HepG2 (cell line): ENCODE measurements around the gene TUBB. TPM values are rescaled to one million over a fixed set of nuclear protein-coding genes. Genes with fewer than 3 reads are reported as not detected.

Source experiments
- CC2D1A ChIP-seq: sonication (generic); formaldehyde crosslinking; IDR thresholded peaks from 2 replicates; pipeline ENCODE4 v1.8.1; 2023; ENCODE audit warnings: mild to moderate bottlenecking, missing genetic modification reagents
- ELF3 ChIP-seq: IDR thresholded peaks from 2 replicates; pipeline ENCODE4 v1.6.1; 2016; ENCODE audit warnings: missing genetic modification reagents, missing compliant biosample characterization
- MAFG ChIP-seq: sonication (generic); formaldehyde crosslinking; IDR thresholded peaks from 2 replicates; pipeline ENCODE4 v1.5.1; 2020; ENCODE audit warnings: mild to moderate bottlenecking, missing genetic modification reagents
- MTA1 ChIP-seq: sonication (generic); formaldehyde crosslinking; IDR thresholded peaks from 2 replicates; pipeline ENCODE4 v1.4.0; 2020; ENCODE audit warnings: missing genetic modification reagents, mild to moderate bottlenecking, borderline replicate concordance
- NR2F6 ChIP-seq, 2 experiments: IDR thresholded peaks; 2 replicates each; pipeline ENCODE4 v1.6.1; 2016; ENCODE audit warnings: antibody characterized with exemption in 1 of 2, mild to moderate bottlenecking in 1 of 2
- RAD51 ChIP-seq: fragments of 450-650 bp; IDR thresholded peaks from 2 replicates; pipeline ENCODE4 v1.6.1; 2016; ENCODE audit warnings: borderline replicate concordance
- RXRA ChIP-seq: sonication (generic); formaldehyde crosslinking; IDR thresholded peaks from 2 replicates; pipeline ENCODE4 v1.5.1; 2020; ENCODE audit warnings: missing genetic modification reagents
- ZBTB42 ChIP-seq: sonication (generic); formaldehyde crosslinking; IDR thresholded peaks from 2 replicates; pipeline ENCODE4 v1.5.0; 2020; ENCODE audit warnings: mild to moderate bottlenecking, missing genetic modification reagents
- ZBTB7A ChIP-seq: sonication (generic); formaldehyde crosslinking; IDR thresholded peaks from 2 replicates; pipeline ENCODE4 v1.8.0; 2022; ENCODE audit warnings: mild to moderate bottlenecking, missing genetic modification reagents
- ZFP37 ChIP-seq: sonication (generic); formaldehyde crosslinking; IDR thresholded peaks from 2 replicates; pipeline ENCODE4 v1.4.0; 2020; ENCODE audit warnings: missing genetic modification reagents, borderline replicate concordance
- ZNF543 ChIP-seq: sonication (generic); formaldehyde crosslinking; IDR thresholded peaks from 2 replicates; pipeline ENCODE4 v1.4.0; 2020; ENCODE audit warnings: mild to moderate bottlenecking, missing genetic modification reagents
- ZNF773 ChIP-seq: sonication (generic); formaldehyde crosslinking; IDR thresholded peaks from 2 replicates; pipeline ENCODE4 v1.4.0; 2020; ENCODE audit warnings: missing genetic modification reagents, borderline replicate concordance
- polyA plus RNA-seq, 8 experiments: library from polyadenylated mRNA; depleted of rRNA in 3 of 8; stranded (reverse) in 7 of 8; unstranded in 1 of 8; fragments of >200 nt; fragmentation: Illumina TruSeq in 4 of 8; extraction: Trizol in 4 of 8; gene quantifications; 2 replicates each; pipeline versions ENCODE4 v1.2.1 to v1.2.3, GENCODE V29; 2011 to 2016; ENCODE audit warnings: low read depth in 4 of 8, missing spikeins in 1 of 8, mixed read lengths in 1 of 8; ENCODE audit not compliant: insufficient read depth in 1 of 8
- total RNA-seq, 5 experiments: library from RNA; depleted of rRNA; stranded (reverse); fragments of >200 nt; fragmentation: Illumina TruSeq; extraction: Trizol; gene quantifications; 2 replicates each; pipeline ENCODE4 v1.2.3, GENCODE V29; 2016; ENCODE audit warnings: low read depth in 1 of 5
- TF ChIP-seq, protein P1 (sequence below): sonication (generic); formaldehyde crosslinking; IDR thresholded peaks from 2 replicates; pipeline ENCODE4 v1.4.0; 2020; ENCODE audit warnings: missing genetic modification reagents
- TF ChIP-seq, protein P2 (sequence below): sonication (generic); formaldehyde crosslinking; IDR thresholded peaks from 2 replicates; pipeline ENCODE4 v1.5.0; 2020; ENCODE audit warnings: mild to moderate bottlenecking, missing genetic modification reagents, borderline replicate concordance
- TF ChIP-seq, protein P3 (sequence below): IDR thresholded peaks from 2 replicates; pipeline ENCODE4 v1.6.1; 2012; ENCODE audit warnings: low read depth, low read length, improper control_type of control experiment
- TF ChIP-seq, protein P4 (sequence below): sonication (generic); formaldehyde crosslinking; IDR thresholded peaks from 2 replicates; pipeline ENCODE4 v1.5.0; 2020; ENCODE audit warnings: missing genetic modification reagents

The TUBB gene
- total and polyA plus RNA-seq, 2 of the 13 experiments (the other 11 are each of a cell fraction or from before 2014, with no cell fraction given), result 911 to 1,163 TPM

DNA sequence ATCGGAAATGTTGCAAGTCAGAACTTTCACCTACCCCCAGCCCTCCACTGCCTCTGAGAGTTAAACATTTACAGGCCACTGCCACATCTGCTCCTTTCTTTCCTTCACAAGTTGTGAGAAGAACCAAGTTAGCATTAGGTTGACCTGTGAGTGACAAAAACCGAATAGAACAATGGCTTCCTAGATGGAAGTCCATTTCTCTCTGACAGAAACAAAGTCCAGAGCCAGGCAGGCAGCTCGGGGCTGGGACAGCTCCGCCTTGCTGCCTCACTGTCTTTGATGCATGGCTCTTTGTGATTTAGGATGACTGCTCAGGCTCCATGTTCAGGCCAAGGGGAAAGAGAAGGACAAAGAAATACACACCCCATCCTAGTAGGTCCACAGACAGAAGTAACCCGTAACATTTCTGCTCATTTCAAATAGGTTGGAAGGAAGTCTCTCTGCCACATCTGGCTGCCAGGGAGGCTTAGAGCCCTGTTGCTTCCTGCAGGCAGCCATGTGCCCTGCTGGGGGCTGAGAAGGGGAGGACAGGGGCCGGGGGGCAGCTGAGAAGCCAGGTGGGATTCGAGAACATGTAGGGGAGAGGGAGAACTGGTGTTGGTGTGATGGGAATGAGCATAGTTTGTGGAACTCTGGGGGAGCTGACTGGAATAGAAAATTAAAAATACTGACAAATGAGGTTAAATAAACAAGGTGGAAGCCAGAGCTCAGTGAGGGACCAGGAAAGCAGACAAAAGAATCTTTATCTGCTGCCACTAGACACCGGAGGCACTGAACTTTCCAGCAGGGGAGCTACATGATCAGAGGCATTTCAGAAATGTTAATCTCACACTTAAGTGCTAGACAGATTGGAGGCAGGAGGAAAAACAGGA, 43.7 kb downstream of the TUBB start (continued):
- TF ChIP-seq, protein P1, sequence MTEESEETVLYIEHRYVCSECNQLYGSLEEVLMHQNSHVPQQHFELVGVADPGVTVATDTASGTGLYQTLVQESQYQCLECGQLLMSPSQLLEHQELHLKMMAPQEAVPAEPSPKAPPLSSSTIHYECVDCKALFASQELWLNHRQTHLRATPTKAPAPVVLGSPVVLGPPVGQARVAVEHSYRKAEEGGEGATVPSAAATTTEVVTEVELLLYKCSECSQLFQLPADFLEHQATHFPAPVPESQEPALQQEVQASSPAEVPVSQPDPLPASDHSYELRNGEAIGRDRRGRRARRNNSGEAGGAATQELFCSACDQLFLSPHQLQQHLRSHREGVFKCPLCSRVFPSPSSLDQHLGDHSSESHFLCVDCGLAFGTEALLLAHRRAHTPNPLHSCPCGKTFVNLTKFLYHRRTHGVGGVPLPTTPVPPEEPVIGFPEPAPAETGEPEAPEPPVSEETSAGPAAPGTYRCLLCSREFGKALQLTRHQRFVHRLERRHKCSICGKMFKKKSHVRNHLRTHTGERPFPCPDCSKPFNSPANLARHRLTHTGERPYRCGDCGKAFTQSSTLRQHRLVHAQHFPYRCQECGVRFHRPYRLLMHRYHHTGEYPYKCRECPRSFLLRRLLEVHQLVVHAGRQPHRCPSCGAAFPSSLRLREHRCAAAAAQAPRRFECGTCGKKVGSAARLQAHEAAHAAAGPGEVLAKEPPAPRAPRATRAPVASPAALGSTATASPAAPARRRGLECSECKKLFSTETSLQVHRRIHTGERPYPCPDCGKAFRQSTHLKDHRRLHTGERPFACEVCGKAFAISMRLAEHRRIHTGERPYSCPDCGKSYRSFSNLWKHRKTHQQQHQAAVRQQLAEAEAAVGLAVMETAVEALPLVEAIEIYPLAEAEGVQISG (CRISPR knock-in tag), result peak; percentile 45
- no peak for TF ChIP-seq ZBTB7A (CRISPR knock-in tag)
- no peak for TF ChIP-seq MAFG (CRISPR knock-in tag)
- TF ChIP-seq ZNF773 (CRISPR knock-in tag), result no peak
- no peak for TF ChIP-seq CC2D1A (CRISPR knock-in tag)
- TF ChIP-seq MTA1, result peak; percentile 76
- peak; percentile 72 for TF ChIP-seq RXRA (CRISPR knock-in tag)
- peak; percentile 98 for TF ChIP-seq ELF3
- TF ChIP-seq ZNF543 (CRISPR knock-in tag), result peak; percentile 77
- TF ChIP-seq, protein P2, sequence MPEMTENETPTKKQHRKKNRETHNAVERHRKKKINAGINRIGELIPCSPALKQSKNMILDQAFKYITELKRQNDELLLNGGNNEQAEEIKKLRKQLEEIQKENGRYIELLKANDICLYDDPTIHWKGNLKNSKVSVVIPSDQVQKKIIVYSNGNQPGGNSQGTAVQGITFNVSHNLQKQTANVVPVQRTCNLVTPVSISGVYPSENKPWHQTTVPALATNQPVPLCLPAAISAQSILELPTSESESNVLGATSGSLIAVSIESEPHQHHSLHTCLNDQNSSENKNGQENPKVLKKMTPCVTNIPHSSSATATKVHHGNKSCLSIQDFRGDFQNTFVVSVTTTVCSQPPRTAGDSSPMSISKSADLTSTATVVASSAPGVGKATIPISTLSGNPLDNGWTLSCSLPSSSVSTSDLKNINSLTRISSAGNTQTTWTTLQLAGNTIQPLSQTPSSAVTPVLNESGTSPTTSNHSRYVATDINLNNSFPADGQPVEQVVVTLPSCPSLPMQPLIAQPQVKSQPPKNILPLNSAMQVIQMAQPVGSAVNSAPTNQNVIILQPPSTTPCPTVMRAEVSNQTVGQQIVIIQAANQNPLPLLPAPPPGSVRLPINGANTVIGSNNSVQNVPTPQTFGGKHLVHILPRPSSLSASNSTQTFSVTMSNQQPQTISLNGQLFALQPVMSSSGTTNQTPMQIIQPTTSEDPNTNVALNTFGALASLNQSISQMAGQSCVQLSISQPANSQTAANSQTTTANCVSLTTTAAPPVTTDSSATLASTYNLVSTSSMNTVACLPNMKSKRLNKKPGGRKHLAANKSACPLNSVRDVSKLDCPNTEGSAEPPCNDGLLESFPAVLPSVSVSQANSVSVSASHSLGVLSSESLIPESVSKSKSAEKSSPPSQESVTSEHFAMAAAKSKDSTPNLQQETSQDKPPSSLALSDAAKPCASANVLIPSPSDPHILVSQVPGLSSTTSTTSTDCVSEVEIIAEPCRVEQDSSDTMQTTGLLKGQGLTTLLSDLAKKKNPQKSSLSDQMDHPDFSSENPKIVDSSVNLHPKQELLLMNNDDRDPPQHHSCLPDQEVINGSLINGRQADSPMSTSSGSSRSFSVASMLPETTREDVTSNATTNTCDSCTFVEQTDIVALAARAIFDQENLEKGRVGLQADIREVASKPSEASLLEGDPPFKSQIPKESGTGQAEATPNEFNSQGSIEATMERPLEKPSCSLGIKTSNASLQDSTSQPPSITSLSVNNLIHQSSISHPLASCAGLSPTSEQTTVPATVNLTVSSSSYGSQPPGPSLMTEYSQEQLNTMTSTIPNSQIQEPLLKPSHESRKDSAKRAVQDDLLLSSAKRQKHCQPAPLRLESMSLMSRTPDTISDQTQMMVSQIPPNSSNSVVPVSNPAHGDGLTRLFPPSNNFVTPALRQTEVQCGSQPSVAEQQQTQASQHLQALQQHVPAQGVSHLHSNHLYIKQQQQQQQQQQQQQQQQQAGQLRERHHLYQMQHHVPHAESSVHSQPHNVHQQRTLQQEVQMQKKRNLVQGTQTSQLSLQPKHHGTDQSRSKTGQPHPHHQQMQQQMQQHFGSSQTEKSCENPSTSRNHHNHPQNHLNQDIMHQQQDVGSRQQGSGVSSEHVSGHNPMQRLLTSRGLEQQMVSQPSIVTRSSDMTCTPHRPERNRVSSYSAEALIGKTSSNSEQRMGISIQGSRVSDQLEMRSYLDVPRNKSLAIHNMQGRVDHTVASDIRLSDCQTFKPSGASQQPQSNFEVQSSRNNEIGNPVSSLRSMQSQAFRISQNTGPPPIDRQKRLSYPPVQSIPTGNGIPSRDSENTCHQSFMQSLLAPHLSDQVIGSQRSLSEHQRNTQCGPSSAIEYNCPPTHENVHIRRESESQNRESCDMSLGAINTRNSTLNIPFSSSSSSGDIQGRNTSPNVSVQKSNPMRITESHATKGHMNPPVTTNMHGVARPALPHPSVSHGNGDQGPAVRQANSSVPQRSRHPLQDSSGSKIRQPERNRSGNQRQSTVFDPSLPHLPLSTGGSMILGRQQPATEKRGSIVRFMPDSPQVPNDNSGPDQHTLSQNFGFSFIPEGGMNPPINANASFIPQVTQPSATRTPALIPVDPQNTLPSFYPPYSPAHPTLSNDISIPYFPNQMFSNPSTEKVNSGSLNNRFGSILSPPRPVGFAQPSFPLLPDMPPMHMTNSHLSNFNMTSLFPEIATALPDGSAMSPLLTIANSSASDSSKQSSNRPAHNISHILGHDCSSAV (CRISPR knock-in tag), result no peak
- no peak for TF ChIP-seq RAD51
- TF ChIP-seq, protein P3, sequence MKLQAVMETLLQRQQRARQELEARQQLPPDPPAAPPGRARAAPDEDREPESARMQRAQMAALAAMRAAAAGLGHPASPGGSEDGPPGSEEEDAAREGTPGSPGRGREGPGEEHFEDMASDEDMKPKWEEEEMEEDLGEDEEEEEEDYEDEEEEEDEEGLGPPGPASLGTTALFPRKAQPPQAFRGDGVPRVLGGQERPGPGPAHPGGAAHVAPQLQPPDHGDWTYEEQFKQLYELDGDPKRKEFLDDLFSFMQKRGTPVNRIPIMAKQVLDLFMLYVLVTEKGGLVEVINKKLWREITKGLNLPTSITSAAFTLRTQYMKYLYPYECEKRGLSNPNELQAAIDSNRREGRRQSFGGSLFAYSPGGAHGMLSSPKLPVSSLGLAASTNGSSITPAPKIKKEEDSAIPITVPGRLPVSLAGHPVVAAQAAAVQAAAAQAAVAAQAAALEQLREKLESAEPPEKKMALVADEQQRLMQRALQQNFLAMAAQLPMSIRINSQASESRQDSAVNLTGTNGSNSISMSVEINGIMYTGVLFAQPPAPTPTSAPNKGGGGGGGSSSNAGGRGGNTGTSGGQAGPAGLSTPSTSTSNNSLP, result peak; percentile 92
- TF ChIP-seq NR2F6 (IDR thresholded peaks at IDR 0.05), result peak; percentile 88
- peak; percentile 88 for TF ChIP-seq NR2F6 (CRISPR knock-in tag; IDR thresholded peaks at IDR 0.05)
- 0 out of 2 replicates have a peak, but pooled peaks have one; percentile 36 for TF ChIP-seq ZFP37 (CRISPR knock-in tag)
- no peak for TF ChIP-seq ZBTB42 (CRISPR knock-in tag)
- TF ChIP-seq, protein P4, sequence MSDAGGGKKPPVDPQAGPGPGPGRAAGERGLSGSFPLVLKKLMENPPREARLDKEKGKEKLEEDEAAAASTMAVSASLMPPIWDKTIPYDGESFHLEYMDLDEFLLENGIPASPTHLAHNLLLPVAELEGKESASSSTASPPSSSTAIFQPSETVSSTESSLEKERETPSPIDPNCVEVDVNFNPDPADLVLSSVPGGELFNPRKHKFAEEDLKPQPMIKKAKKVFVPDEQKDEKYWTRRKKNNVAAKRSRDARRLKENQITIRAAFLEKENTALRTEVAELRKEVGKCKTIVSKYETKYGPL (CRISPR knock-in tag), result no peak
